Adipose tissue (tissue), 3 donors: Measurements from ENCODE around the gene PIK3R4. TPM values are rescaled to one million over a fixed set of nuclear protein-coding genes. Genes with fewer than 3 reads are reported as not detected.

ENCODE experiments used
- H3K27ac ChIP-seq: one replicate; pipeline ENCODE4 v1.5.1; 2013; ENCODE audit warnings: low read depth, low read length
- WGBS, 3 donors: extraction: QIAGEN DNeasy Blood & Tissue Kit; methylation state at CpG; one replicate each; pipeline ENCODE4 v1.1.7; 2013; 5-methylcytosine and 5-hydroxymethylcytosine counted together
- polyA plus RNA-seq, 3 donors: library from polyadenylated mRNA; stranded (reverse); fragments of 200-250 nt; gene quantifications; one replicate each; pipeline ENCODE4 v1.2.3, GENCODE V29; 2013
- donor health status: healthy with polysubstance abuse.
- donor health status: Bipolar disorder and iron deficiency.
- donor health status: healthy.

Gene PIK3R4
- polyA plus RNA-seq, 3 donors = 11.0 to 20.9 (median 15.9) TPM

DNA sequence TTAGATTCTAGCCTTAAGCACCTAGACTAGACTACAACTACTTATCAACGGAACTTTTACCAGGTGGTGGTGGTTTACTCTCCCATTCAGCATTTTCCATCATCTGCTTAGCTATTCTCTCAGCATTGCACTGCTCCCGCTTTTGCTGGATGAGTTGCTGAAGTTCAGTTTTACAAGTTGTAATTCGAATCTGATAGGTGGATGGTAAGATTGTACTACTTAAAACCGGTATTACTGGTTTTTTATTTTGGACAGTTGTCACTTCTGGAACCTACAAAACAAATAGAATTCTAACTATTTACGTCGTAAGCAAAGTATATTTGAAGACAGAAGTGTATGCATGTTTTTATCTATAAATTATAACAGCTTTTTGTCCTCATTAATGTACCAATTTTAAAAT is 41.1 kb downstream of the PIK3R4 start:
- 42 to 94% (median 79%) methylated on average over 6 of the region's 6 CpGs for WGBS, 3 donors

DNA sequence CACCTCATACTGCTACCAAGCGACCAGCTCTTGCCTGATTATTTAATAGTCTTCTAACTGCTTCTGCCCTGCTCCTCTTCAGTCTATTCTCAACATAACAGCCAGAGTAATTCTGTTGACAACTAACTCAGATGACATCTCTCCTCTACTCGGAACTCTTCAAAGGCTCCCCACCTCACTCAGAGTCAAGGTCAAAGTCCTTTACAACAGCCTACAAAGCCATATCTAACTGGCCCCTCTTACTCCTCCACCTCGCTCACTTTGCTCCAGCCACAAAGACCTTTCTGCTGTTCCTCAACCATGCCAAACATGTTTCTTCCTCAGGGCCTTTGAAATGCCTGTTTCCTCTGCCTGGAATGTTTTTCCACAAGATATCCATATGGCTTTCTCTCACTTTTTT is 43.6 kb downstream of the PIK3R4 start:
- WGBS, 3 donors = 84 to 96% (median 89%) methylated on average over 3 of the region's 3 CpGs
- no peak overlapping the region for H3K27ac ChIP-seq

More for the DNA sequence above, 41.1 kb downstream of the PIK3R4 start:
- H3K27ac ChIP-seq = no peak overlapping the region

DNA sequence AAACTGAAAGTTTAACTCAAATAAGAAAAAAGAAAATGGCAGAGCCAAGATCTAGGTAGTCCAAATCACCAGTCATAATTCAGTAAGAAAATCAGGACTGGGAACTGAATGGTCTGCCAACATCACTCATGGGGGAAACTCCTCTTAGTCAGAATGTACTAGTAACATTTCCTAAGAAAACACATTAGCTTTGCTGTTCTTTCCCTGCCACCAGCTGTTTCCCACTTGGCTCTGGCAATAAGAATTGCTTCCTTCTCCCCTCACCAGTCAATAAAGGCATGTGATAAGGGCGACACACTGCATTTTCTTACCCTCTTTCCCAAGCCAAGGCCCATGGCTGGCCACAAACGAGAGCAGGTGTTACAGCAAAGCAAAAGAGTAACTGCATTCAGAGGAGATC is 46.1 kb downstream of the PIK3R4 start:
- no peak overlapping the region for H3K27ac ChIP-seq
- 11 to 47% (median 41%) methylated on average over 2 of the region's 2 CpGs for WGBS, 3 donors

DNA sequence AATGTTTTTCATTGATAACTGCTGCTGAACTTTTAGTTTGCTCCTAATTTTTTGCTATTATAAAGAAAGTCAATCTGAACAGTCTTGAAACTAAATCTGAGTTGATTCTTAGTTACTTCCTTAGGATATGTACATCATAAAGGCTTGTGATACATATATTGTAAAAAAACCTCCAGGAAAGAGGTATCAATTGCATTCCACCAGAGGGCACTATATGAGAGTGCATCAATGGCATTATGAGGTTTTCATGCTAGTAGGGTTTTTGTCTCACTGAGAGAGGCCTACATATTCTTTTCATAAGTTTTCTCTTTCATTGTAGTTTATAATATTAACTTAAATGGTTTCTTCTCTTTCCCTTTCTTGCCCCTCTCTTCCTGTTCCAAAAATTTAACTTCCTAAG is 46.9 kb downstream of the PIK3R4 start:
- H3K27ac ChIP-seq = no peak overlapping the region

DNA sequence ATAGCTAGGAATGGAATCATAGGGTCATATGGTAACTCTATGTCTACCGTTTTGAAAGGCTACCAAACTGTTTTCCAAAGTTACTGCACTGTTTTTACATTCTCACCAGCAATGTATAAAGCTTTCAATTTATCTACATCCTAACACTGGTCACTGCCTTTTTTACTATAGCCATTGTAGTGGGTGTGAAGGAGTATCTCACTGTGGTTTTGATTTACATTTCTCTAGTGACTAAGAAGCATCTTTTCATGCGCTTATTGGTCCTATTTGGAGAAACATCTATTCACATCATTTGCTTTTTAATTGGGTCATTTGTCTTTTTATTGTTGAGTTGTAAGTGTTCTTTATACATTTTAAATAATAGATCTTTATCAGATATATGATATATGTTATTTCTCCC is 53.3 kb downstream of the PIK3R4 start:
- 95 to 99% (median 97%) methylated on average over 2 of the region's 2 CpGs for WGBS, 3 donors
- no peak overlapping the region for H3K27ac ChIP-seq

DNA sequence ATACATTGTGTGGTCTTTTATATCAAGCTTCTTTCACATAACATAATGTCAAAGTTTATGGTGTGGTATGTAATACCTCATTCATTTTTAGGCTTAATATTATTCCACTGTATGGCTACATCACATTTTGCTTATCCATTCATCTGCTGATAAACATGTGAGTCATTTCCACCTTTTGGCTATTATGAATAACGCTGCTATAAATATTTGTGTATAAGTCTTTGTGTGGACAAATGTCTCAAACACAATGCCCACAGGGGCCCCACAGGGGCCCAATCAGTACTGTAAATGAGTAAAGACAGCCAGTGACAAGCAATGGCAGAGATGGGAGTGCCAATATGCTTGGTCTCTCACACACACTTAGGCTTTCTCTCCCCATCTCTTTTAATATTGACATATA is 54.2 kb downstream of the PIK3R4 start:
- 74 to 81% (median 77%) methylated on average over 1 of the region's 1 CpG for WGBS, 3 donors
- no peak overlapping the region for H3K27ac ChIP-seq

DNA sequence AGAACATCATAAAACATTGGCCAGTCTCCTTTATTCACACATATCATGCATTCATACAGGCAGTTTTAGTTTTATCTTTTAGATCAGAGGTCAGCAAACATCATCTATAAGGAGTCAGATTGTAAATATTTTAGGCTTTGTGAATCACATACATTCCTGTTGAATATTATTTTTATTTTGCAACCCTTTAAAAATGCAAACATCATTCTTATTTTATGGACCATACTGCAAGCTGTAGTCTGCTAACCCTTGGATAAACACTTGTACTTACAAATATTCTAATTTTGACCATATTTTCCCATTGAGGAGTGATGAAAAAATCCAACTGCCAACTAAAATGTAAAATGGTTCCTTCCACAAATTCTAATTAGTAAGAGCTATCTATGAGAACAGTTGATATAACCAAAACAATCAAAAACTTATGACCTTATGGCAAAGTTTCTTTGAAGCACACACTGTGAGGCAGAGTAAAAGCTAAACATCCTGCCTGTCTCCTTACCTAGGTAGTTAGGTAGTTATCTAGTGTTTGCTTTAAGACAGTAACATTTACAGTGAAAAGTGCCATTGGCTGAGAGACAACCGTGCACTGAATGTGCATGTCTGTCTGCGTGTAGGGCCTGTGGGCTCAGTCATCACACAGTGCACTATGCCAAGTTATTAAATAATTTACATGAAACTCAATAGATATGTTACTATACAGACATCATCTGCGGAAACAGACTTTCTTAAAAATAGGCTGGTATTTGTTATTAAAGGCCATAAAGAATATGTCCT is 57.7 kb downstream of the PIK3R4 start:
- 93 to 95% (median 94%) methylated on average over 3 of the region's 3 CpGs for WGBS, 3 donors
- H3K27ac ChIP-seq = no peak overlapping the region

DNA sequence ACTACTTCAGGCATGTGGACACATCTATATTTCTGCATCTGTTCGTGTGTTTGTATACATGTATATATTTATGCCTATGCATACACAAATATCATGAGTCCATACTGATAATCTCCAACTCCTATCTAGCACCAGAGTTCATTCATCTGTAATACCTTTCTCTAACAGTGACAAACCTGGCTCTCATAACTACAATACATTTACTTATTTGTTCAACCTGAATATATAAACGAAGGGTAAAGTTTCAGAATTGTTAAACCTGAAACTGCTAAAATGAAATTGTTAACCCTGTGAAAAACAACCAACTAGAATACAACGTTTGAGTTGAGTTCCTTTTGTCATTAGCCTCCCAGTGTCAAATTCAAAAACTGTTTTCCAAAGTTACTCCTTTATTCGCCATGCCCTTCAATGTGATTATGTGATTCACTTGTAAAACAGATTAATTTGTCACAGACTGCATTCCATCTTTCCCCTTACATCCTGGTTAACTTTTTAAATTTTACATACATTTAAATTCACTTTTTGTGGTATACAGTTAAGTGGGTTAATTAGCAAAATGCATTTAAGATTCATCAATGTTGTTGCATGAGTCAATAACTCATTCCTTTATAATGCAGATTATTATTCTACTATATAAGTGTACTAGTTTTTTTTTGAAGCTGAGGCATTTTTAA is 58.5 kb downstream of the PIK3R4 start:
- no peak overlapping the region for H3K27ac ChIP-seq
- WGBS, 3 donors = 78 to 86% (median 80%) methylated on average over 4 of the region's 4 CpGs

DNA sequence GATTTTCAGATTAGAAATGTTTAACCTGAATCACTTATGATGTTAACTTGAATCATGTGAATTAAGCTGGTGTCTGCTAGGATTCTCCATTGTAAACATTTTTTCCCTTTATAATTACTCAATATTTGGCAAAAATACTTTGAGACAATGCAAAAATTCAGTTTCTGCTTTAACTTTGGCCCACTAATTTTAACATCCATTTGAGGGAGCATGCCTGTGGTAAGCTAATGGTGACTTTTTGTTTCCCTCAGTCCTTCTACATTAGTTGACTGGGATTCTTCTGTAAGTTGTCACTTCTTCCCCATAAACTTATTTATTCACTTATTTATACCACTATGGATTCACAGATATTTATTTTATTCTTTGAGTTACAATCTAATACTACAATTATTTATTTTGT is 59.3 kb downstream of the PIK3R4 start:
- no peak overlapping the region for H3K27ac ChIP-seq

DNA sequence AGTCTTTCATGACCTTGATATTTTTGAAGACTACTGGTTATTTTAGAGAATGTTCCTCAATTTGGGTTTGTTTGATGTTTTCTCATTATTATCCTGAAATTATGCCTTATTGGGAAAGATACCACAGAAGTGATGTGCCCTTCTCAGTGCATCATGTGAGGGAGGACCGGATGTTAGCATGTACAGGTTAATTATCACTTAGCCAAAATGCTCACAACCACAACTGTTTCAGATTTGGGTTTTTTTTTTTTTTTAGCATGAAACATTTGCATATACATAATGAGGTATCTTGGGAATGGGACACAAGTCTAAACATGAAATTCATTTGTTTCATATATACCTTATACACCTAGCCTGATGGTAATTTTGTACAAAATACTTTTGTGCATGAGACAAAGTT is 59.8 kb downstream of the PIK3R4 start:
- H3K27ac ChIP-seq = no peak overlapping the region
- 92 to 98% (median 98%) methylated on average over 1 of the region's 1 CpG for WGBS, 3 donors

DNA sequence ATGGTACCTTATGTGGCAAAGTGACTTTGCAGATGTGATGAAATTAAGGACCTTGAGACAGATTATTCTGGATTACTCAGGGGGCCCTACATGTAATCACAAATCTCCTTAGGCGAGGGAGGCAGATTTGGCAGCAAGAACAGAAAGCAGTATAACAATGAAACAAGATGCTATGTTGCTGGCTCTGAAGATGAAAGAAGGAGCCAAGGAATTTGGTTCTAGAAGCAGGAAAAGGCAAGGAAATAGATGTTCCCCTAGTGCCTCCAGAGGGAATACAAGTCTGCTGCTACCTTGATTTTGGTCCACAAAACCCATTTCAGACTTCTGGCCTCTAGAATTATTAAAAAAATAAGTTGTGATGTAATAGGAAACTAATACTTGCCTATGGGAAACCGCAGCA is 64.5 kb downstream of the PIK3R4 start:
- 58 to 83% (median 75%) methylated on average over 2 of the region's 2 CpGs for WGBS, 3 donors
- H3K27ac ChIP-seq = no peak overlapping the region

DNA sequence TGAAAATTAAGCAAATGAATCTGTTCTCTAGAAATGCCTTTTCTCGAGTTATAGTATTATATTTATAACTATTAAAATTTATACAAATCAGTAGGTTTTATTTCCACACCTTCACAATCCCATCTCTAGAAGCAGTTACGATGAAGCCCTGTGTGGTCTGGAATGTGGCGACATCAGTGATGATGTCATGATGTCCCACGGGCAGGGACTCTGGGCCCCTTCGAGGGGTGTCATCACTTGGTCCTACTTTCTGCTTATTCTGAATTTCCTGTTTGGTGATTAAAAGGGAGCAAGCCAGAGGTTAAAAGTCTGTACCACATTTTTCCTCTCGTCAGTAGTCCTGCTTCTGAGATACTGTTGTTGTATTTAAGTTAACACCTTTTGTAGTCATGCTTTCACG is 67.4 kb downstream of the PIK3R4 start:
- WGBS, 3 donors = 69 to 86% (median 79%) methylated on average over 7 of the region's 7 CpGs
- no peak overlapping the region for H3K27ac ChIP-seq

DNA sequence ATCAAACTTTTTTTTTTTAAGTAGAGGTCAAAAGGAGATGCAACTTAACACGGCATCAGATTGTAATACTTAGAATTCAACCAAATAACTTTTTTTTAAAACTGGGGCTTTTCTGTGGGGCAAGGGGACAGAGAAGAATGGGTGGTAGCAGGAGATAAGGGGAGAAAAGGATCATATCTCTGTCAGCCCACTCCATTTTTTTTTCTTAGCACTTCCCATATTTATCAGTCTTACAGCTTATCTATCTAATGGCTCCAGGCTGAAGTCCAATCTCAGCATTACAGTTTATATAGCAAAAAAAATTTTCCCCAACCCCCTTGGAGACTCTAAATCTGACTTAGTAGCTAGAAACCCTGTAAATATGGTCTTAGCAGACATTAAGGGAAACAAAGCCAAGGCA is 69.3 kb downstream of the PIK3R4 start:
- WGBS, 3 donors = 49 to 78% (median 54%) methylated on average over 1 of the region's 1 CpG
- no peak overlapping the region for H3K27ac ChIP-seq

DNA sequence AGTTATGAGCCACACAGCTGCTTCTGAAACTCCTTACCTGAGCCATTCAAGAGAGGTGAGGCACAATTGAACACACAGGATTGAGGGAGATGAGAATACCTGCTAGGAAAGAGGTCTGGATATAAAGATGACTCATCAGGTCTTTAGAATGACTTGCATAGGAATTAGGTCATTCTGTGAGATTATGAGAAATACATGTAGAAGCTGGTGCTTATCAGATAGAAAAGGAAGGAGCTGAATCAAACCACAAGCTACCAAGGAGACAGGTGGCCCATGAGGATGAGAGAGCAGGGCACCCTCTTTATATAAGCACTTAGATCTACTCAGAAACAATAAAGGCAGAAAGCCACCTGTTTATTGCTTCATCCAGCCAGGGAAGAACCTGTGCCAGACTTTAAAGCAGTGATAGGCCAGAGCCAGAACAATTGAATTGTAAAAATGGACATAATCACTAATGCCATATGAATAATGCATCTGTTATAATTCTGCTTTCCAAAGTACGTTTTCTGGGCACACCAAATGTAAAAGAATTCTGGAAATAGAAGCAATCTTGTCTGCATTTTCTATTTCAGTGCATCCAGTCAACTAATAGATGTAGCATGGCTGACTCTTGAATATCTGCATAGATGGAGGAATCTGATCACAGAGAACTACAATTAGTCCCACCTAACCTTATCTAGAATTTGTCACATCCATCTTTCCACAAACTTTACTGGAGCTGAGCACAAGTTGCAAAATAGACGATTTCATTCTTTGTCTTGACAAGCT is 74.9 kb downstream of the PIK3R4 start:
- WGBS, 3 donors = 76 to 96% (median 90%) methylated on average over 2 of the region's 2 CpGs

DNA sequence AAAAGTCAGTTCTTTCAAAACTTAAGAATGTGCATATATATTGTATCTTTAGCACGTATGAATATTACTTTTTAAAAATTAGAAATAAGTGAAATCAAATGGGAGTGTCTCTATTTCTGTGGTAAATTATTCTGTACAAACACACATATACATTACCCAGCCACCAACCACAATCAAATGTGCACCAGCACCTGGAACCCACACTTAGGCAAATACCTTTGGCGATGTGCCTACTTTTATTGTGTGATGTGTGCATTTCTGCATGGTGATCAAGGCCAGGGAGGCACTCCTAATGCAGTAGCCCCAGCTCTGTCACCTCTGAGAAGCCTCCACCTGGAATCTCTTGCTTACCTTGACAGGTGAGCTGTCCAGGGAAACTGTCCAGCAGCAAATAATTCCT is 76.9 kb downstream of the PIK3R4 start:
- H3K27ac ChIP-seq = no peak overlapping the region
- WGBS, 3 donors = 88 to 95% (median 95%) methylated on average over 2 of the region's 2 CpGs

More for the DNA sequence above, 74.9 kb downstream of the PIK3R4 start:
- no peak overlapping the region for H3K27ac ChIP-seq

DNA sequence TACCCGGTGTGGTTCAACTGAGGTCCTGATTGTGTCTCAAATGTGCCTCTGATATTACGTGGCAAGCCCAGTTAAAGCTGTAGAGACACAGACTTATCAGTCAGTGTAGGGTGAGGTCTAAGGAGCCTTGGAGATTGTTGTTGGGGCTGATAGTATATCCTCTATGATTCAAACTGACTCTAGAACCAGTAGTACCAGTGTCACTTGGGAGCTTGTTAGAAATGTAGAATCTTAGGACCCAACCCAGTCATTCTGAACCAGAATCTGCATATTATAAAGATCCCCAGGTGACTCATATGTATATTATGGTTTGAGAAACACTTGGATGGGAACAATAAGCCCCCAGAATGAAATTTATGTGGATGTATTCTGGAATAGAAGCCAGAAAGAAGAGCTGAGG is 83.5 kb downstream of the PIK3R4 start:
- H3K27ac ChIP-seq = no peak overlapping the region
- WGBS, 3 donors = 80 to 94% (median 80%) methylated on average over 2 of the region's 2 CpGs

DNA sequence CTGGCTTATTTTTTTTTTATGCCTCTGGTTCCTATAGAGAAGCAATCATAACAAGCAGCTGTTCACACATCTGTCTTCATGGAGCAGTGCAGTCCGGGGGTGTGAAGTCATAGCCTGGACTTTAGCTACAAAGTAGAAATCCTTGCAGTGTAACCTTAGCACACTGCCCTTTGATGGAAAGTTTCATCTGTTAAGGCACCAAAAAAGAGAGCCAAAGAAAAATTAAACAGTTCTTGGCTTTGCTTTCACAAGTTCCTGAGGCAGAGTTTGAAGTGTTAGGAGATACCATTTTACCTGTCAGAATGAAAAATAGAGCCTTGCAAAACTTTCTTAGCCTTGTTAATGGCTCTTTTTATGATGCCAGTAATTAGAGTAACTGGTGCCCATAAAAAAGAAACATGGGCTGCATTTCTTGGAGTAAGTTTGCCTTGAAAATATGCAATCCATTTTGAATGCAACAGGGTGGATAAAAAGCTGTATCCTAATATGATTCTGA is 84.1 kb downstream of the PIK3R4 start:
- no peak overlapping the region for H3K27ac ChIP-seq
- WGBS, 3 donors = 54 to 88% (median 73%) methylated on average over 1 of the region's 1 CpG

DNA sequence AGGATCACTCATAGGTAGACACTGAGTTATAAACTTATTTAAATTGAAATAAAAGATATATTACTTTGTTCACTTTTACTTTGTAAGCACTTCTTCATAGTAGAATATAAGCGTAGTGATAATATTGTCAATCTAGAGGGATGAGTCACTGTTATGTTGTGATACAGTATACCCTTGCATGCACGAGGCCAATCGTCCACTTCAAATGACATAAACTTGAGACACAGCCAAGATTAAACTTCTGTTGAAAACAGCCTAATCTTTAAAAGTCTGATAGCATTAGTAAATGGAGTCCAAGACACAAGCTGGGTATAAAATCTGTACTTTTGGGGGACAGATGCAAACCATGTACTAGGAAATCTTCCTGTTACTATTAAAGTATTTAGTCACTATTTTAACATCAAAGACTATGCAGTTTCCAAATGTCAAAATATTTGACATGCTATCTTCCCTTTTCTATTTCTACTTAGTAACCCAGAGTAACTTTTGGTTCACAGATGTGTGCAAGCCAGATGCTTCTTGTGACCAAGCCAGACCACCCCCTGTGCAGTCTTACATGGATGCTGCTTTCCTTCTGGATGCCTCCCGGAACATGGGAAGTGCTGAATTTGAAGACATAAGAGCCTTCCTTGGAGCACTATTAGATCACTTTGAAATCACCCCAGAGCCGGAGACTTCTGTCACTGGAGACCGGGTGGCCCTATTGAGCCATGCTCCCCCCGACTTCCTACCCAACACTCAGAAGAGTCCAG is 85.3 kb downstream of the PIK3R4 start:
- WGBS, 3 donors = 71 to 75% (median 71%) methylated on average over 7 of the region's 7 CpGs
- H3K27ac ChIP-seq = no peak overlapping the region

DNA sequence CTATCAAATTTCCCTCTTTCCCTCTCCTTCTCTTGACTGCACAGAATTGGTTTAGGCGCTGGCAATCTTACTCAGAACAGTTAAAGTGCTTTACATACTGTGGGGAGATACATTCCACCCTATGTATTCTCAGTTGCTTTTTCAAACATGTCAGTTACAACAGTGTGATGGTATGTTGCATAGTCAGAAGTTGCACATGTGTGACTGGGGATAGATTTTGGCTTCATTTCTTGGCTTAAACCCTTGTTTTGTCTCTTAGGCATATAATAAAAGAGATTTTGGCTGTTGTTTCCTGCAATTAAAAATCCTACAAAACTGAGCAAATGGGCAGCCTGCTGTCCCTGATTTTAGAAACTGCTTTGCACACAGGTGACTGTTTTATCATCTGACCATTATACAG is 86.7 kb downstream of the PIK3R4 start:
- WGBS, 3 donors = 47 to 88% (median 84%) methylated on average over 1 of the region's 1 CpG
- no peak overlapping the region for H3K27ac ChIP-seq
